ENCODE measurements around the gene XPC.

Gene XPC

DNA sequence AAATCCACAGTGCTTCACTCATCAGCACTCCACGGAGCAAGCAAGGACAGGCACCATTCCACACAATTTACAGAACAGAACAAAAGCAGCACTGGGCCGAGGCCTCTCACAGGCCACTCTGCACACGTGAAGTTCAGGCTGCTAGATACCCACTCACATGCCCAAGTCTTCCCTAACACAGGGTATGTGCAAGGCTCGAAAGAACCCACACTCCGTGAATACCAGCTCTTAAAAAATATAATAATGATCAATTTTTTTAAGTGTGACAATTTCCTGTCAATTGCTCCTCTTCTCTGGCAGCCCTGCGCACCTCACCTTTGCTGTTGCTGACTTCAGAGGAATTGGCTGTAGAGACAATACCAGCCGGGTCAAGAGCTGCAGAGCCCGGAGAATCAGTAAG is 19.0 kb downstream of the XPC start:
- peaks cover 37 to 96% of the 10 kb centered on the region in 2 experiments for H3K36me3 ChIP-seq (ENCODE audit: control insufficient read depth in 2 of 2, insufficient read depth in 1 of 2, low read length in 2 of 2)
- H3K4me1 ChIP-seq (ENCODE audit: control insufficient read depth, insufficient read depth, low read length) = no peaks in the 10 kb centered on the region
- no peak overlapping the region for H3K4me3 ChIP-seq (ENCODE audit: low read depth, low read length)
- ChIA-PET CTCF (no interaction called here), POLR2A (interaction anchor here (0.6 kb wide), 1 partner anchor 25 kb away, joined by 3 read pairs; no protein-coding TSS in a partner anchor)
- no peak overlapping the region for H3K27ac ChIP-seq (ENCODE audit: extremely low read depth, low read depth, low read length)
- TF ChIP-seq, protein P1, sequence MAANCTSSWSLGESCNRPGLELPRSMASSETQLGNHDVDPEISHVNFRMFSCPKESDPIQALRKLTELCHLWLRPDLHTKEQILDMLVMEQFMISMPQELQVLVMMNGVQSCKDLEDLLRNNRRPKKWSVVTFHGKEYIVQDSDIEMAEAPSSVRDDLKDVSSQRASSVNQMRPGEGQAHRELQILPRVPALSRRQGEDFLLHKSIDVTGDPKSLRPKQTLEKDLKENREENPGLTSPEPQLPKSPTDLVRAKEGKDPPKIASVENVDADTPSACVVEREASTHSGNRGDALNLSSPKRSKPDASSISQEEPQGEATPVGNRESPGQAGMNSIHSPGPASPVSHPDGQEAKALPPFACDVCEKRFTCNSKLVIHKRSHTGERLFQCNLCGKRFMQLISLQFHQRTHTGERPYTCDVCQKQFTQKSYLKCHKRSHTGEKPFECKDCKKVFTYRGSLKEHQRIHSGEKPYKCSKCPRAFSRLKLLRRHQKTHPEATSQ (tag by site-specific recombination; IDR thresholded peaks at IDR 0.05) = no peak
- TF ChIP-seq ZNF221 (tag by site-specific recombination; IDR thresholded peaks at IDR 0.05; ENCODE audit: borderline replicate concordance) = no peak
- TF ChIP-seq ZNF211 (tag by site-specific recombination; IDR thresholded peaks at IDR 0.05; ENCODE audit: low read depth) = no peak
- TF ChIP-seq ZNF555 (tag by site-specific recombination; conservative IDR thresholded peaks at IDR 0.05) = no peak
- no peaks in the 10 kb centered on the region for H3K9me3 ChIP-seq (ENCODE audit: control insufficient read depth, insufficient read depth, low read depth, low read length)

DNA sequence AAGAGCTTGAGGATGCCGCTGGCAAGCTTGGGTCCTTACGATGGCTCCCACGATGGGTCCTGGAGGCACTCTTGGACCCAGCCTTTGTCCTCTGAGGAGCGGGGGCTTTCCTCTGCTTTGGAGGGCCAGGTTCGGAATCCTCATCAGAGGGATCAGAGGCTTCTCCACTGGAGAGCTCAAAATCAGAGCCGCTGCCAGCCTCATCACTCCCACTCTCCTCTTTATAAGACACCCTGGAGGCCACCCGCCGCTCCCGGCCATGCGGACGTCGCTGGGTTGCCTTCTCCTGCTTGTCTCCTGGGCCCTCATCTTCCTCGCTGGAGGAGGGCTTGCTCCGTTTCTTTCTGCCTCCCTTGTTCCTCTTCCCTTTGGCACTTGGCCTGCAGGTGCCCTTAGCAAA is 20.0 kb downstream of the XPC start:
- Histone ChIP-seq H3K4me3 (ENCODE audit: low read depth, low read length) (no peak overlapping the region), H3K27ac (ENCODE audit: extremely low read depth, low read depth, low read length) (no peak overlapping the region), H3K9me3 (ENCODE audit: control insufficient read depth, insufficient read depth, low read depth, low read length) (no peaks in the 10 kb centered on the region), H3K36me3 (ENCODE audit: control insufficient read depth in 2 of 2, insufficient read depth in 1 of 2, low read length in 2 of 2) (peaks cover 32 to 96% of the 10 kb centered on the region in 2 experiments), H3K4me1 (ENCODE audit: control insufficient read depth, insufficient read depth, low read length) (no peaks in the 10 kb centered on the region)
- ChIA-PET CTCF (interaction anchor here (0.7 kb wide), 1 partner anchor 754 kb away, joined by 3 read pairs; no protein-coding TSS in a partner anchor), POLR2A (no interaction called here)
- no peak for TF ChIP-seq FEZF1 (tag by site-specific recombination; IDR thresholded peaks at IDR 0.05)

DNA sequence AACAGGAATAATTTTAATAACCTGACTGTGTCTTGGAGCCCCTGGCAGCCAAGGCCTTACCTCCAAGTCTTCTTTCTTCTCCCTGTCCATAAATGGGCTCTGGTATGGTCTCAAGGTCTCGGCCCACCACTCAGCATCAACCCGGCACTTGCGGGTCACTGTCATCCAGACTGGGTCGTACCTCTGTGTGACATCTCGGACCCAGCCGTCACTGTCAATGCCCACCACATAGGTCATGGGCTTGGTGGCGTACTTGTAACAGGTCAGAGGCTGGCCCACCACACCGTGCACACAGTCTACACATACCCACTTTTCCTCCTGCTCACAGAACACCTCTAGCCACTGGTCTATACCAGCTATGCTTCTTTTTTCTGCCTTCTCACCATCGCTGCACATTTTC is 20.4 kb downstream of the XPC start:
- H3K9me3 ChIP-seq (ENCODE audit: control insufficient read depth, insufficient read depth, low read depth, low read length) = no peaks in the 10 kb centered on the region
- H3K27ac ChIP-seq (ENCODE audit: extremely low read depth, low read depth, low read length) = no peak overlapping the region
- H3K4me1 ChIP-seq (ENCODE audit: control insufficient read depth, insufficient read depth, low read length) = no peaks in the 10 kb centered on the region
- CTCF ChIA-PET = interaction anchor here (0.7 kb wide), 1 partner anchor 754 kb away, joined by 3 read pairs; no protein-coding TSS in a partner anchor
- POLR2A ChIA-PET = no interaction called here
- no peak overlapping the region for H3K4me3 ChIP-seq (ENCODE audit: low read depth, low read length)
- H3K36me3 ChIP-seq (ENCODE audit: control insufficient read depth in 2 of 2, insufficient read depth in 1 of 2, low read length in 2 of 2) = peaks cover 28 to 96% of the 10 kb centered on the region in 2 experiments
- no peak for TF ChIP-seq ZNF624 (tag by site-specific recombination; IDR thresholded peaks at IDR 0.05)
- TF ChIP-seq ZNF223 (tag by site-specific recombination; IDR thresholded peaks at IDR 0.05) = no peak
- no peak for TF ChIP-seq MZF1 (tag by site-specific recombination; IDR thresholded peaks at IDR 0.05; ENCODE audit: borderline replicate concordance)
- TF ChIP-seq ZNF155 (tag by site-specific recombination; IDR thresholded peaks at IDR 0.05) = no peak
- no peak for TF ChIP-seq ZBTB17 (tag by site-specific recombination; IDR thresholded peaks at IDR 0.05)
- TF ChIP-seq, protein P2, sequence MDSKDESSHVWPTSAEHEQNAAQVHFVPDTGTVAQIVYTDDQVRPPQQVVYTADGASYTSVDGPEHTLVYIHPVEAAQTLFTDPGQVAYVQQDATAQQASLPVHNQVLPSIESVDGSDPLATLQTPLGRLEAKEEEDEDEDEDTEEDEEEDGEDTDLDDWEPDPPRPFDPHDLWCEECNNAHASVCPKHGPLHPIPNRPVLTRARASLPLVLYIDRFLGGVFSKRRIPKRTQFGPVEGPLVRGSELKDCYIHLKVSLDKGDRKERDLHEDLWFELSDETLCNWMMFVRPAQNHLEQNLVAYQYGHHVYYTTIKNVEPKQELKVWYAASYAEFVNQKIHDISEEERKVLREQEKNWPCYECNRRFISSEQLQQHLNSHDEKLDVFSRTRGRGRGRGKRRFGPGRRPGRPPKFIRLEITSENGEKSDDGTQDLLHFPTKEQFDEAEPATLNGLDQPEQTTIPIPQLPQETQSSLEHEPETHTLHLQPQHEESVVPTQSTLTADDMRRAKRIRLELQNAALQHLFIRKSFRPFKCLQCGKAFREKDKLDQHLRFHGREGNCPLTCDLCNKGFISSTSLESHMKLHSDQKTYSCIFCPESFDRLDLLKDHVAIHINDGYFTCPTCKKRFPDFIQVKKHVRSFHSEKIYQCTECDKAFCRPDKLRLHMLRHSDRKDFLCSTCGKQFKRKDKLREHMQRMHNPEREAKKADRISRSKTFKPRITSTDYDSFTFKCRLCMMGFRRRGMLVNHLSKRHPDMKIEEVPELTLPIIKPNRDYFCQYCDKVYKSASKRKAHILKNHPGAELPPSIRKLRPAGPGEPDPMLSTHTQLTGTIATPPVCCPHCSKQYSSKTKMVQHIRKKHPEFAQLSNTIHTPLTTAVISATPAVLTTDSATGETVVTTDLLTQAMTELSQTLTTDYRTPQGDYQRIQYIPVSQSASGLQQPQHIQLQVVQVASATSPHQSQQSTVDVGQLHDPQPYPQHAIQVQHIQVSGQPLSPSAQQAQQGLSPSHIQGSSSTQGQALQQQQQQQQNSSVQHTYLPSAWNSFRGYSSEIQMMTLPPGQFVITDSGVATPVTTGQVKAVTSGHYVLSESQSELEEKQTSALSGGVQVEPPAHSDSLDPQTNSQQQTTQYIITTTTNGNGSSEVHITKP (tag by site-specific recombination; IDR thresholded peaks at IDR 0.05) = no peak
- TF ChIP-seq ZNF214 (tag by site-specific recombination; IDR thresholded peaks at IDR 0.05; ENCODE audit: borderline replicate concordance) = no peak
- no peak for TF ChIP-seq SCRT2 (tag by site-specific recombination; IDR thresholded peaks at IDR 0.05)
- no peak for TF ChIP-seq ZNF658 (tag by site-specific recombination; IDR thresholded peaks at IDR 0.05)
- TF ChIP-seq, protein P3, sequence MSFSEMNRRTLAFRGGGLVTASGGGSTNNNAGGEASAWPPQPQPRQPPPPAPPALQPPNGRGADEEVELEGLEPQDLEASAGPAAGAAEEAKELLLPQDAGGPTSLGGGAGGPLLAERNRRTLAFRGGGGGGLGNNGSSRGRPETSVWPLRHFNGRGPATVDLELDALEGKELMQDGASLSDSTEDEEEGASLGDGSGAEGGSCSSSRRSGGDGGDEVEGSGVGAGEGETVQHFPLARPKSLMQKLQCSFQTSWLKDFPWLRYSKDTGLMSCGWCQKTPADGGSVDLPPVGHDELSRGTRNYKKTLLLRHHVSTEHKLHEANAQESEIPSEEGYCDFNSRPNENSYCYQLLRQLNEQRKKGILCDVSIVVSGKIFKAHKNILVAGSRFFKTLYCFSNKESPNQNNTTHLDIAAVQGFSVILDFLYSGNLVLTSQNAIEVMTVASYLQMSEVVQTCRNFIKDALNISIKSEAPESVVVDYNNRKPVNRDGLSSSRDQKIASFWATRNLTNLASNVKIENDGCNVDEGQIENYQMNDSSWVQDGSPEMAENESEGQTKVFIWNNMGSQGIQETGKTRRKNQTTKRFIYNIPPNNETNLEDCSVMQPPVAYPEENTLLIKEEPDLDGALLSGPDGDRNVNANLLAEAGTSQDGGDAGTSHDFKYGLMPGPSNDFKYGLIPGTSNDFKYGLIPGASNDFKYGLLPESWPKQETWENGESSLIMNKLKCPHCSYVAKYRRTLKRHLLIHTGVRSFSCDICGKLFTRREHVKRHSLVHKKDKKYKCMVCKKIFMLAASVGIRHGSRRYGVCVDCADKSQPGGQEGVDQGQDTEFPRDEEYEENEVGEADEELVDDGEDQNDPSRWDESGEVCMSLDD (tag by site-specific recombination; IDR thresholded peaks at IDR 0.05) = no peak
- TF ChIP-seq ZNF391 (tag by site-specific recombination; IDR thresholded peaks at IDR 0.05; ENCODE audit: borderline replicate concordance, low read depth) = no peak
- TF ChIP-seq ZEB2 (tag by site-specific recombination; IDR thresholded peaks at IDR 0.05) = no peak
- no peak for TF ChIP-seq ZNF560 (tag by site-specific recombination; IDR thresholded peaks at IDR 0.05; ENCODE audit: borderline replicate concordance)
- TF ChIP-seq ZNF555 (tag by site-specific recombination; conservative IDR thresholded peaks at IDR 0.05) = no peak
- TF ChIP-seq ZNF112 (tag by site-specific recombination; IDR thresholded peaks at IDR 0.05) = no peak
- TF ChIP-seq, protein P4, sequence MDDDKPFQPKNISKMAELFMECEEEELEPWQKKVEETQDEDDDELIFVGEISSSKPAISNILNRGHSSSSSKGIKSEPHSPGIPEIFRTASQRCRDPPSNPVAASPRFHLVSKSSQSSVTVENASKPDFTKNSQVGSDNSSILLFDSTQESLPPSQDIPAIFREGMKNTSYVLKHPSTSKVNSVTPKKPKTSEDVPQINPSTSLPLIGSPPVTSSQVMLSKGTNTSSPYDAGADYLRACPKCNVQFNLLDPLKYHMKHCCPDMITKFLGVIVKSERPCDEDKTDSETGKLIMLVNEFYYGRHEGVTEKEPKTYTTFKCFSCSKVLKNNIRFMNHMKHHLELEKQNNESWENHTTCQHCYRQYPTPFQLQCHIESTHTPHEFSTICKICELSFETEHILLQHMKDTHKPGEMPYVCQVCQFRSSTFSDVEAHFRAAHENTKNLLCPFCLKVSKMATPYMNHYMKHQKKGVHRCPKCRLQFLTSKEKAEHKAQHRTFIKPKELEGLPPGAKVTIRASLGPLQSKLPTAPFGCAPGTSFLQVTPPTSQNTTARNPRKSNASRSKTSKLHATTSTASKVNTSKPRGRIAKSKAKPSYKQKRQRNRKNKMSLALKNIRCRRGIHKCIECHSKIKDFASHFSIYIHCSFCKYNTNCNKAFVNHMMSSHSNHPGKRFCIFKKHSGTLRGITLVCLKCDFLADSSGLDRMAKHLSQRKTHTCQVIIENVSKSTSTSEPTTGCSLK (tag by site-specific recombination; IDR thresholded peaks at IDR 0.05) = no peak
- TF ChIP-seq ZNF626 (tag by site-specific recombination; IDR thresholded peaks at IDR 0.05) = no peak
- TF ChIP-seq ZNF19 (tag by site-specific recombination; IDR thresholded peaks at IDR 0.05; ENCODE audit: low read depth) = no peak

Measured in HEK293 (cell line).